OCI-LY1 (cell line): ENCODE data around the gene VAV2.

Source experiments
- EZH2 ChIP-seq: fragments of 200-600 bp; sonication (generic), shearing (Covaris generic); IDR thresholded peaks from 2 replicates; pipeline ENCODE4 v1.8.0; 2017; ENCODE audit warnings: borderline replicate concordance, mixed run types, mild to moderate bottlenecking, antibody characterized with exemption, low read length, moderate library complexity, mixed read lengths
- TF ChIP-seq, protein P1 (sequence below): fragments of 200-600 bp; sonication (generic), shearing (Covaris generic); IDR thresholded peaks from 2 replicates; pipeline ENCODE4 v1.5.1; 2017; ENCODE audit warnings: mild to moderate bottlenecking, antibody characterized with exemption, low read length, moderate library complexity, mixed read lengths

DNA sequence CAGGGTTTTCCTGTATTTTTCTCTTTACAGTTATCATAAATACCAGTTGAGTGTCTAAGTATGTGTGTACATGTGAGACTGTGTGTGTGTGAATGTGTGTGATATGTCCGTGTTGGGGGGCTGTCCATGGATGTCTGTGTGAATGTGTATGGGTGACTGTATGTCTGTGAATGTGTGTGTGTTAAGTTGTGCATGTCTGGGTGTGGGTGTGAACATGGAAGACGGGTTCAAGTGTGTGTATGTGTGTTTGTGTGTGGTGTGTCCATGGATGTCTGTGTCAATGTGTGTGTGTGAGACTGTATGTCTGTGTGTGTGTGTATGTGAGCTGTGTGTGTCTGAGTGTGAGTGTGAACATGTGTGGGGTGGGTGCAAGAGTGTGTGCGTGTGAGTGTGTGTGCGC, 55.0 kb downstream of the VAV2 start:
- TF ChIP-seq, protein P1, sequence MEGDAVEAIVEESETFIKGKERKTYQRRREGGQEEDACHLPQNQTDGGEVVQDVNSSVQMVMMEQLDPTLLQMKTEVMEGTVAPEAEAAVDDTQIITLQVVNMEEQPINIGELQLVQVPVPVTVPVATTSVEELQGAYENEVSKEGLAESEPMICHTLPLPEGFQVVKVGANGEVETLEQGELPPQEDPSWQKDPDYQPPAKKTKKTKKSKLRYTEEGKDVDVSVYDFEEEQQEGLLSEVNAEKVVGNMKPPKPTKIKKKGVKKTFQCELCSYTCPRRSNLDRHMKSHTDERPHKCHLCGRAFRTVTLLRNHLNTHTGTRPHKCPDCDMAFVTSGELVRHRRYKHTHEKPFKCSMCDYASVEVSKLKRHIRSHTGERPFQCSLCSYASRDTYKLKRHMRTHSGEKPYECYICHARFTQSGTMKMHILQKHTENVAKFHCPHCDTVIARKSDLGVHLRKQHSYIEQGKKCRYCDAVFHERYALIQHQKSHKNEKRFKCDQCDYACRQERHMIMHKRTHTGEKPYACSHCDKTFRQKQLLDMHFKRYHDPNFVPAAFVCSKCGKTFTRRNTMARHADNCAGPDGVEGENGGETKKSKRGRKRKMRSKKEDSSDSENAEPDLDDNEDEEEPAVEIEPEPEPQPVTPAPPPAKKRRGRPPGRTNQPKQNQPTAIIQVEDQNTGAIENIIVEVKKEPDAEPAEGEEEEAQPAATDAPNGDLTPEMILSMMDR: no peak
- no peak for TF ChIP-seq EZH2
